GM21390 (cell line): ENCODE results near the gene HIF1AN.
"Not testable (repeated sequence)": the region's sequence is repeated elsewhere in the genome, so short reads cannot be mapped to it uniquely, and the experiment has no call there.

ENCODE experiments used
- ATAC-seq: cut with Tn5 transposase; IDR thresholded peaks from one replicate; pipeline ENCODE4 v1.9.1; 2021; ENCODE audit not compliant: unreplicated experiment

Gene HIF1AN

DNA sequence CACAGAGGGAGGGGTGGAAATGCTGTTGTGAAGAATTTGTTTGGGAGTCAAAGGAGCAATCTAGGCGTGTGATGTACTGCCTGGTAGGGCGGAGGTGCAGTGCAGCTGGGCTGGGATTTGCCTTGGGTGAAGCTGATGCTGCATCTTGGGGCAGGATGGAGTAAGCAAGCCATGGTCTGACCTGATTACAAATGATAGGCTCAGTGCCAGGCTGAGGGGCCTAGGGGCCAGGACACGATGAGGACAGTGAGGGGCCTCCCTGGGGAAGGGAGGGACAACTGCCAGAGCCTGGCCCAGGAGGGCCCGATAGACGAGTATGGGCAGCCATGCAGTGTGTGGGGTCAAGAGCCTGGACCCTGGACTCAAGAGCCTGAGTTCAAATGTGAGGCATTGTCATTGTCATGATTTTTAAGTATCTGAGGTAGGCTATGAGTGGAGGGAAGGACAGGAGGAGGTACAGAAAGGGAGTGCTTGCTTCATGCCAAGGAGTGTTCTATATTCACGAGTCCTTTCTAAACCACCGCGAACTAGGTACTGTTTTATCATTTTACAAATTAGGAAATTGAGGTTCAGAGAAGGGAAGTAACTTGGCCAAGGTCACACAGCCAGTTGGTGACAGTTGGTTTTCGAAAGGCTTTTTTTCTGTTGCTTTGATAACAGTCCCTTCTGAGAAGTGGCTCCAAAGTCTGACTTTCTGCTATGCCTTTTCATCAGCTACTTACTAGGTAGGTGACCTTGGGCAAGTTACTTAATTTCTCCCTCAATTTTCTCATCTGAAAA, 29.7 kb downstream of the HIF1AN start:
- ATAC-seq: no peak

DNA sequence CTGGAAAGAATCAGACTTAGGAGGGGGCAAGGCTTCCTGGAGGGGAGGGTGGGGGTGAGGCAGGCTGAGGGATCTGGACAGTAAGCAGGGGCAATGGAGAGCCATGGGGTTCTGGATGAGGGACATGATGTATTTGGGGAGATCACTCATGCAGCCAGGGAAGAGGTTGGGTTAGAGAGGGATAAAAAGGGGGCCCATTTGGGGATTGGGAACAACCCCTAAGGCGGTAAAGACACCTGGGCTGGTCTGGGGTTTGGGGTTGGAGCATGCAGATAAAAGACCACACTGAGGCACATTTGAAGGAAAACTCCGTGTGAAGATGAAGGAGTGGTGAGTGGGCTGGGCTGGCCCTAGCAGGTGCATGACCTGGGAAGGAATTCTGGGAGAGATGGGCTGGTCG, 30.8 kb downstream of the HIF1AN start:
- no peak for ATAC-seq

DNA sequence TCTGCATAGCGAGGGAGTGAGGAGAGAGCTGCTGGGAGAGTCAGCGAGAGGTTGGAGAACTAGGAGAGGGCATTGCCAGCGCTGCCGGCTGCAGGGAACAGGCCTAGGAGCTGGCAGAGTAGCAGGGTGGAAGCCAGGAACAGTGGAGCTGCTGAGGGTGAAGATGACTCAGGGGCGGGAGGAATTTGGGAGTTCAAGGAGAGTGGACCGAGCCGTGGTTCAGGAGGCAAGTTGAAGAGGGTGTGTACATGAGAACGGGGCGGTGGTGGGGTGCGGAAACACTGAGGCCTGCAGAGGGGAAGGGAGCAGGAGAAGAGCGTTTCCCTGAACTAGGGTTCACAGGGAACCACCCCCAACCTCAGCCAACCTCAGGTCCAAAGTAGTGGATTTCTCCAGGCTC, 31.5 kb downstream of the HIF1AN start:
- no peak for ATAC-seq

DNA sequence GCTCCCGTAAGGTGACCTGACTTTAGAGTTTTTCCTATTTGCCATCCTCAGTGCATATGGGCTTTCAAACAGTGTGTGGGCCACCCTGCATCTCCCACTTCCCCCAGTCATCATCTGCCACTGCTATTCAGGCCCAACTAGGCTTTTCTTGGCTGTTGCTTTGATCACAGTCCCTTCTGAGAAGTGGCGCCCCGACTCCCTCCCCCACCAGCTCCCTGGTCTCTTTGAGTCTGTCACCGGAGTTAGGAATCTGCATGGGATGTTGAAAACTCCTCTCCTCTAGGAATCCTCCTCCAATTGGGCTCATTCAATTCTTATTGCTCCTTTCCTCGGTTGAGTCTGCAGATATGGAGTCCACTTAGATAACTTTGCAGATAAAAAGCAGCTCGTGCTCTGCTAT, 32.1 kb downstream of the HIF1AN start:
- ATAC-seq: no peak

DNA sequence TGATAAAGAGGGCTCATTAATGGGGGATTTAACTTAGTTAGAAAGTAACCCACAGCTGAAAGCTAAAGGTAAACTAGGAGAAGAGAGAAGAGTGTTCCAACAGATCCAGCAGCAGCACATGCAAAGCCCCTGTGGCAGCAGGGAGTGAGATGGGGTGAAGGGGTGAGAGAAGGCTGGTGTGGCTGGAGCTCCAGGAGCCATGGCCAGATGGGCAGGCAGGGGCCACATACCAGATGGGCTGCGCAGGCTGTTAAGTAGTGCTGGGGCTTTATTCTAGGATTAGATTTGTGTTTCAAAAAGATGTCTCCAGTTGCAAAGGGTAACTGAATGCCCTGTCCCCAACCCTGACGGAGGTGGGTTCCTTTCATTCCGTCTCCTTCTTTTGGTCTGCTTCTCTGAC, 33.2 kb downstream of the HIF1AN start:
- ATAC-seq: no peak

DNA sequence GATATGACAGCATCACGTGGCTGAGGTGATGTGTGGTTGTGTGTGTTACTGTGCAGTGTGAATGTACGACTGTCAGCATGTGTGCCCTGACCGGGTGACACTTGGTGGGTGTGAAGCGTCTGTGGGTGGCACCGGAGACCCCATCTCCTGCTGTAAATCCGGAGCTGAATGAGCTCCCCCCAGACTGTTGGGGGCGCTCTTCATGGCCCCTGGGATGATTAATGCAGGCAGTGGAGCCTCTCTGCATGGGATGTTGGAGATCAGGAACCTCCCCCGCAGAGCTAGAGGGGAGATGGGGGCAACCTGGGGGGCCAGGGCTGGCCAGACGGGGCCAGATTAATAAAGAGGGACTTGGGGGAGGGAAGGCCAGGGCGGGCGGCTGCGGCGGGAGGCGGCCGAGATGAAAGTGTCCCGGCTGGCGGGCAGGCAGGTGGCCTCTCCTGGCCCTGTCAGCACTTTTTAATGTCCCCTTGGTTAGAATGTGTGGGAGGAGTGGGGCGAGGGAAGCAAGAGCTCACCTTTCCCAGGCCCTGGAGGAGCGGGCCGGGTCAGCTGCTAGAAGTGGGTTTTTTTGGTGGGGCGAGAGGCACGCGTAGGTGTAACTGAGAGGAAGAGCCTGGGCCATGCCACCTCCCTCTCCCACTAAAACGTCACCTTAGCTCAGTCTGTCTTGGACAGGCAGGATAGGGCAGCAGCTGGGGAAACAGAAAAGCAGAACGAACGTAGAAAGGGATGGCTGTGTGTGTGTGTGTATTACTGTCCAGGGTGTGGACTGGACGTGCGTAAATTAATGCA, 34.1 kb downstream of the HIF1AN start:
- no peak for ATAC-seq

DNA sequence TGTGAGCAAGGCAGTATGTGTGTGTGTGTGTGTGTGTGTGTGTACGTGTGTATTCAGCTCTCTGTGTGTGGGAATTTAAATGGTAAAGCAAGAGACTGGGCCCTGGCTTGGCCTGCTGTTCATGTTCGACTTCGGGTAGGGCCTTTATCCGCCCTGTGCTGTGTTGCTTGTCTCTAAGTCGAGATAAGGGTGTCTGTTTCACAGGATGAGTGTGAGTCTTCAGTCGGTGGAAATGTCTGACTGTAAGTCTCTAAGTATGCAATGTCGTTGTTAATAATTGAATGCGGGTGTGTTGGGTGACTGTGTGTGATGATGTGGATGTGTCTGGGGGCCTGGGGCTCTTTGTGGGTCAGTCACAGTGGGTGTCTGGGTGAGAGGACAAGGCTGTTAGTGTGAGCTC, 34.8 kb downstream of the HIF1AN start:
- no peak for ATAC-seq

DNA sequence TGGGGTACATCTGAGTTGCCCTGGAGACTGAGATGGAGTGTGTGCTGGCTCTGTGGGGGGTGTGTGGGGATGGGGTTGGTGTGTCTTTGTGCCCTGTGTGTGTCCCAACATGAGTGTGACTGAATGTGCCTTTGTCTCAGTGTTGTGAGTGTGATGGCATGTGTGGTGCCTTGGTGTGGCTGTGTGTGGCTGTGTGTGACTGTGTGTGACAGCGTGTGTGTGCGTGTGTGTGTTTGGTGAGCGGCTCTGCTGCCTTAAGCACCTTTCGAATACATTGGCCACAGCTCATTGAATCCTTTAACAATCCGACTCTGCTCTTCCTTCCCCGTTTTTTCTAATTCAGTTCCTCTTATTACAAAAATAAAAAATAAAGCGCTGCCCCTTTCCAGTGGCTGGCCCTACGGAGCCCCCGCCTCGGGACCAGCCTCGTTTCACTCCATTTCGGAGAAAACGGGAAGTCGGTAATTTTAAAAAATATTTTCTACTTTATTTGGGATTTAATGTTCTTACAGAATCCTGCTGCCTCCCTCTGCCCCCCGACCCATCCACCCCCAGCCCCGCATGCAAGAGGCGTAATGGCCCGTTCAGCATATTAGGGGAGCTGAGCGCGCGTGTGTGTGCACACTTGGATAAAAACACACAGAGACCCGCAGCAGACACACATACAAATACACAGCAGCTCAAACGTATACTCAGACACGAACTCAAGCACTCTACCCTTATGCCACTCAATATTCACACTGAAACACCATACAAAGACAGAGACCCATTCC, 35.5 kb downstream of the HIF1AN start:
- ATAC-seq: no peak

DNA sequence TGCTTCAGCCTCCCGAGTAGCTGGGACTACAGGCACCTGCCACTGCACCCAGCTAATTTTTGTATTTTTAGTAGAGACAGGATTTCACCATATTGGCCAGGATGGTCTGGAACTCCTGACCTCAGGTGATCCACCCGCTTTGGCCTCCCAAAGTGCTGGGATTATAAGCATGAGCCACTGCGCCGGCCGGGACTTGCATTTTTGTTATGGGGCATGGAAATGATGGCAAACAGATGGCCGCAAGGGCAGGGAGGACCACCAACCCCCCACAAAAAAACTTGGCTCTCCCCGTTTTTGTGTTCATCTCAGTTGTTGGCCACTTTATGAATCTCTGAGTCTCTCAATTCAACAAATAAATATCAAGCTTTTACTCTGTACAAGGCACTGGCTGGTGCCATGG, 39.4 kb downstream of the HIF1AN start:
- not testable (repeated sequence) for ATAC-seq

DNA sequence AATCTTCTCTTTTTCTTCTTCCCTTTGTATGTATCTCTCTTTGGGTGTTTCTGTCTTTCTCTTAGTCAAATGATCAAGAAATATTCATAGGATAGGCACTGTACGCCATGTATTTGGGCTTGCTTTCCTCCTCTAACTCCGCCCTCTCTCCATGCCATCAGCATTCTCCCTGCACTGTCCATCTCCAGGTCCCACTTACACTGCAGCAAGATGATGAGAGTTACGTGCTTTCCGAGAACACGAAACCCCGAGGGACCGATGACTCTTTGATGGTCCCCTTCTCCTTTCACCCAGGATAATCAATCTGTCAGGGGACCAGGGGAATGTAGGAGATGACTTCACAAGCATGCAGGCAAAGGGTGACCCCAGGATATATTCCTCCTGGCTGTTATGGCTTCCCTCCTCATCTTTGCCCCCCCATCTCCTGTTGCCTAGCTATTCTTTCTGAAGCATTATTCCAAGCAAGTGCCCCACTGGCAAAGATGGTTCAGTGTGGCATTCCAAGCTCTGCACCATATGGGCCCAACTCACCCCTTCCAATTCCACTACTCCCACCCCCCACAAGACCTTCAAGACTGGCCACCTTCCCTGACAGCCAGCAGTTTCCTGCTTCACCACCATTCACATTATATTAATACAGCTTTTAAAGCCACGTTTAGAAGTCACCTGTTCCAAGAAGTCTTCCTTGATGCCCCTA, 40.0 kb downstream of the HIF1AN start:
- ATAC-seq: no peak

DNA sequence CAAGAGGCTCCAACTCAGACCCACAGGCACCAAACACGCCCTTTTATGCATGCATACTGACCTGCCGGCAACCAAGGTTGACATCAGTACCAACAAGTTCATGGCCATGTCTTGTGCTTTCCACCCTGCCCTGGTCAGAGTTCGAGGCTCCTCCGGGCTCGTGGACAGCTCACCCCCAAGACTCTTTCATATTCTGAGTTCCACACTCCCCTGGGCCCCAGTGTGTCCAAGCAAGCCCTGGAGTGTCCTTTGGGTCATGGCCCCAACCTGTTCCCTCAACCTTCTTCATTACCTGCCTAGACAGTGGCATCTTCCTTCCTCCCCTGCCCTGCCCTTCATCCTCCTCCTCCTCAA, 40.5 kb downstream of the HIF1AN start:
- no peak for ATAC-seq

DNA sequence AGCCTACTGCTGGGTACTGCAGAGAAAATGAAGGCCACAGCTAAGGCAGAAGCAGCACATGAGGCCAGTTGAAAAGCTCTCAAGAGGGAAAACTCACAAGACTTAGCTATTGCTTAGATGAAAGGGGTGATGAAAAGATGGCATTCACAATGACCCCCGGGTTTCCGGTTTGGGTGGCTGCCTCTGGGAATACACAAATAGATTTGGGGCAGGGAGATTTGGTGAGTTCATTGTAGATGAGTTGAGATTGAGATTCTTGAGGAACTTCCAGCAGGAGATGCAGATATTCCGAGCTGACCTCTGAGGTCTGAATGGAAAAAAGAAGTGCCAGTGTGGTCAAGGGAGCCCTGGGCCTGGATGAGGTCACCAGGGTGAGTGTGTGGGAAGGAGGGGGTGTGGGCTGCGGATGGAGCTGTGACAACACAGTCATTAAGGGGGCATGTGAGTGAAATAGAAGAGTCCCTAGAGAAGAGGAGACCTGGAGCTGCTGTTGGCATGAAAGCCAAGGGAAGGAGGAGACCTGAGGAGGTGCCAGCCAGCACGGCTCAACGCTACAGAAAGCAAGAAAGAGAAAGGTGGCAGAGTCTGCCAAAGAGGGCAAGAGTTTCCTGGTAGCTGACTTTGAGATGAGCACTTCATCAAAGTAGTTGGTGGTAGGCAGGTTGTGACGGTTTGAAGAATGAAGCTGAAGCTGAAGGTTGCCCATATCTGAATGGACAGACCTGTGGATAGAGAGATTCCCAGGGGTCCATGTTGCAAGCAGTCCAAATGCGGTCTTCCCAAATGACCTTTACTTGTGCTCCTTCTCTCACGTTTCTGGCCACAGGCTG, 43.7 kb downstream of the HIF1AN start:
- ATAC-seq: no peak

DNA sequence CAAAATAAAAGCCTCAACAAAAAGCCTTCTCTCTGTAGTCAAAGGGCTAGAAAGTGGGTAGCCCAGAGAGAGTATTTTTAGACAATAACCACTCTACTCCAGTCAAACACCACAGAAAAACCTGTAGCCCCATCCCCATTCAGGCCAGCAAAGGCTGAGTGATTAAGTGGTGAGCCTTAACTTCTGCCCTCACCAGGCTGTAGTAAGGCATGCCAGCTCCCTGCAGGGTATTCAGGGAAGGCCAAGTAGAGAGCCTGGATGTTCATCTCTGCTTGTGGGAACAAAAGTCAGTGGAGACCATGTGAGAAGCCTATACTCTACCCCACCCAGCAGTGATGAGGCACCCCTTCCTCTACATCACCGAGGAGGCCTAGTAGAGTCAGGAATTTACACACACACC, 51.2 kb downstream of the HIF1AN start:
- ATAC-seq: no peak

DNA sequence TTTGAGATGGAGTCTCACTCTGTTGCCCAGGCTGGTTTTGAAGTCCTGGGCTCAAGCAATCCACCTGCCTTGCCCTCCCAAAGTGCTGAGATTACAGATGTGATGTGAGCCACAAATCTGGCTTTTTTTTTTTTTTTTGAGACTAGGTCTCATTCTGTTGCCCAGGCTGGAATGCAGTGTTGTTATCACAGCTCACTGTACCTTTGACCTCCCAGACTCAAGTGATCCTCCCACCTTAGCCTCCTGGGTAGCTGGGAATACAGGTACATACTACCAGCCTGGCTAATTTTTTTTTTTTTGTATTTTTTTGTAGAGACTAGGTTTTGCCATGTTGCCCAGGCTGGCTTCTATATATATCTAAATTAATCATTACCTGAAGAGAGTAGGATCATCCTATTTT, 62.4 kb downstream of the HIF1AN start:
- ATAC-seq: no peak

DNA sequence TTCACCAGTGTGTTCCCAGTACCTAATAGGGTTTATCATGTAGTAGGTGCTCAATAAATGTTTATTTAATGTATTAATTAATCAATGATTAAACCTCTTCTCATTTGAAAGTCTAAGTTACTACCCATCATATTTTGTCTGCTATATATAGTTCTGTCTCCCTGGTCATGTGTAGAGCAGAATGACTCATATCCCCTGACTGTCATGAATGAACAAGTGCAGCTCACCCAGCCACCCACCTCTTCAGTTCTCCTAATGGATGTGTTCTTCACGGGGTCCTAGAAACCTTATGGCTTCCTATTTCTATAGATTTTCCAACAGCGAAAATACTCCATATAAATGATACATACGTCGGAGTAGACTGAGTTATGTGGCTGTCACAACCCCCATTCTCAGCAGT, 64.5 kb downstream of the HIF1AN start:
- ATAC-seq: no peak

DNA sequence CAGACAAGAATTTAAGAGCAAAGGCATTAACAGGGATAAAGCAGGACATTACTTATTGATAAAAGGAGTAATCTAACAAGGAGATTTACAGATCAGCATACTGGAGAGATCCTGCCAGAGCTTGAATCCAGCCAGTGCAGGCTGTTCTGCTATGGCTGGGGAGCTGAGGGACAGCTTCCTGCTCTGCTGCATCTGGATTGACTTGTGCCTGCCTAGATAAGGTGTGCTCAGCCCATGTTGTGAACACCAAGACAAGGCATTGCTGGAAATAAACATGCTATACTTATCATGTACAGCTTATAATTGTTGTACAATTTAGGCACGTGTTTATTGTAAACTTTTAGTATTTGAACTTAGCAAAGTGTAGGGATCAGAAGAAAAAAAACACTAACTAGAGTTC, 71.7 kb downstream of the HIF1AN start:
- no peak for ATAC-seq
